GM12892 (cell line): ENCODE measurements around the gene GP9.

Experiments used
- DNase-seq: peaks from one replicate; pipeline ENCODE4 v3.0.0; 2011; ENCODE audit not compliant: insufficient read length
- FAIRE-seq: peaks from 2 replicates; lab custom pipeline; 2011; peaks lifted over from hg19 to GRCh38; lab: Jason Lieb, UNC
- POLR2A ChIP-seq: IDR thresholded peaks from 2 replicates; pipeline ENCODE4 v1.6.1; 2011; ENCODE audit warnings: low read depth, low read length, control low read depth
- POLR2AphosphoS5 ChIP-seq: IDR thresholded peaks from 2 replicates; pipeline ENCODE4 v1.6.1; 2011; ENCODE audit warnings: low read depth, low read length, control low read depth
- TAF1 ChIP-seq: IDR thresholded peaks from 2 replicates; pipeline ENCODE4 v1.6.1; 2011; ENCODE audit warnings: low read depth, mild to moderate bottlenecking, control low read depth, low read length, borderline replicate concordance

Gene GP9

DNA sequence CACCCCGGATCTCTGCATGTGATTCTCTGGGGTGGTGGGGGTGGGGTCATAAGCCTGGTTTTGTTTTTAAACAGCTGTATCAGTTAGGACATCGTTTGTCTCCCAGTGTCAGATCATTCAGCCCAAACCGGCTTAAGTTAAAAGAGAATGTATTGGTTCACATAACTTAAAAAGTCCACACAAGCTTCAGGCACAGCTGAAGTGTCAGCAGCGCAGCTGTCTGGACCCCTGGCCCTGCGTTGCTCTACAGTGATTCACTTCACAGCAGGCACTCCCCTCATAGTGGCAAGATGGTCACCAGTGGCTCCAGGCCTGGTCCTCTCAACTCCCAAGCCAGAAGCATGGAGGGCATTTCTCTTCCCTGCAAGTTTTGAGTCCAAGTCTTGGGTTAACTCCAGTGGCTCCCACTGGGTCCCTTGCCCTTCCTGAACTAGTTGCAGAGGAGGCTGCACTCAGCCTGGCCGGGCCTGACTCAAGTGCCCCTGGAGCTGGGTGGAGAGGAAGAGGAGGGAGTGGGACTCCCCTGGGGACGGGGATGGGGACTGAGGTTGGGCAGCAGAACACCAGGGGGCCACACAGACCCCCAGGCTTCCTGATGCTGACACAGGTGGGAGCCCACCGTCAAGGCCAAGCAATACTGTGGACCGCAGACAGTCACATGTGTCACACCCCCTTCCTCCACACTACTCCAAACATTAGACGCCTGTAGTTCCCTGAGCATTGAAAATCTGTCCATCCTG lies 28.9 kb upstream of the GP9 start:
- no peak for TF ChIP-seq POLR2AphosphoS5
- no peak for TF ChIP-seq POLR2A
- TF ChIP-seq TAF1: no peak
- no peak for DNase-seq
- no peak for FAIRE-seq

DNA sequence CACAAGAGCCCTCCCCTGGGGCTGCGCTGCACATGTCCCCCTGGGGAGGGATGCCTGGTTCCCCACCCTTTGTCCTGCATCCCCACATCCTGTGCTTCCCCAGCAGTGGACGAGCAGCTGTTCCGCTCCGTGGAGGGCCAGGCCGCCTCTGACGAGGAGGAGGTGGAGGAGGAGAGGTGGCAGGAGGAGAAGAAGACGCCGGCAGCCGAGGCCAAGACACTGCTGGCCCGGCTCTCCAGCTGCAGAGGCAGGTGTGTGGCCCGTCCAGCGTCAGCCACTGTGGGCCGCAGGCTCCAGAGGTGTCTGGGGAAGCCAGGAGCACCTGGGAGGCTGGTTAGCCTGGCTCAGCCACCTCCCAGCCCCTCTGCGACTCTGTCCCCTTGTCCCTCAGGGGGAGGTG lies 27.9 kb upstream of the GP9 start:
- DNase-seq: no peak
- no peak for TF ChIP-seq TAF1
- TF ChIP-seq POLR2AphosphoS5: no peak
- TF ChIP-seq POLR2A: no peak
- no peak for FAIRE-seq

DNA sequence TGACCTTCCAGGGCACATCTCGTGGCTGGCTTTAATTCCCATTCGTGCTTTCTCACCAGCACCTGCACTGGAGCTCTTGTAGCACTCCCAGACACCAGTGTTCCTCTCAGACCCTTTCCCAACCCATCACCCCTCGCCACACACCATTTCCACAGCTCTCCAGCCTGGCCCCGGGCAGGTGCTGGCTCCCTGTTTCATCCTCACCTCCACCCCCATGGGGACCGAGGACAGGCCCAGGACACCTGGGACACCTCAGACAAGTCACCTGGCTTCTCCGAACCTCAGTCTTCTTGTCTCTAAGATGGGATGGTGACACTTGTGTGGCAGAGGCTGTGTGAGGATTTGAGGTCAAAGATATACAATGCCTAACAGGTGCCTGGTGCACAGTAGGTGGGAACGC lies 27.4 kb upstream of the GP9 start:
- TF ChIP-seq POLR2AphosphoS5: no peak
- no peak for TF ChIP-seq TAF1
- no peak for TF ChIP-seq POLR2A
- DNase-seq (no peak), FAIRE-seq (no peak)

DNA sequence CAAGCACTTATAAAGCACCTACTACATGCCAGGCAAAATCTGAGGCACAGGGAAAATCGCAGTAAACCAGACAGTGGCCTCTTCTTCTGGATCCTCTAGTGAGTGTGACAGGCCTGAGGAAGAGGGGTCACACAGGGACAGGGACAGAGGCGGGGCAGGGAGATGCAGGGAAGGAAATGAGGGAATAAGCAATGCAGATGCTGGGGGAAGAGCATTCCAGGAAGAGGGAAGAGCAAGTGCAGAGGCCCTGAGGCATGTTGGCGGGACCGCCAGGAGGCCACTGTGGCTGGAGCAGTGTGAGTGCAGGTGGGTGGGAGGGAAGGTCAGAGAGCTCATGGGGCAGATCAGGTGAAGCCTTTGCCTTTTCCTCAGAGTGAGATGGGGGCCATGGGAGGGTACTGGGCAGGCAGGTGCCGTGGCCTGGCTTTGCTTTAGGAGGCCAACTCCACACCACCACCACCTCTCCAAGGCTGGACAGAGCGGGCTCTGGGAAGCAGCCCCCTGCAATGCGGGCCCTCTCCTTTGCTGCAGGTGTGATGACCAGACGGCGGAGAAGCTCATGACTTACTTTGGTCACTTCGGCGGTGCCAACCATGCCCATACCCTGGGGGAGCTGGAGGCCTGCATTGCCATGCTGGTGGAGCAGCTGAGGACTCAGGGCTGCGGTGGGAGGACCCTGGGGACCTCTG lies 26.8 kb upstream of the GP9 start:
- no peak for DNase-seq
- no peak for FAIRE-seq
- TF ChIP-seq POLR2A (no peak), POLR2AphosphoS5 (no peak), TAF1 (no peak)

DNA sequence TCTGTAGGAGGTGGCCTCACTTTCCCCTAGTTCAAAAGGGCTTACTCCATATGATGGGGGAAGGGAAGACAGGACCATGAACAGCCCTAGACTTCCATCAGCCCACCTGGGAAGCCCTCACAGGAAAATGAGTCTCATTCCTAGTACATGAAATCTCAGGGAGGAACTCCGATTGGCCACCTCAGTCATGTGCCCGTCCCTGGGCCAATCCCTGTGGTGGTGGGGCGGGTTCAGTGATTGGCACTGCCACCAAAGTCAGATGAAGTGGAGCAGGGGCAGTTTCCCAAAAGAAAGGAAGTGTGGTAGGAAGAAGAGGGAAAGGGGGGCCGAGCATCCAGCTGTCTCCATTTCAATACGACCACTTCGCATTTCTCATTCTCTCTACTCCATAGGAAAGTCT lies 25.9 kb upstream of the GP9 start:
- no peak for TF ChIP-seq POLR2AphosphoS5
- no peak for TF ChIP-seq POLR2A
- no peak for TF ChIP-seq TAF1
- DNase-seq (no peak), FAIRE-seq (no peak)

- TF ChIP-seq POLR2A: no peak
- no peak for TF ChIP-seq TAF1
- no peak for TF ChIP-seq POLR2AphosphoS5
- DNase-seq: no peak
- FAIRE-seq: no peak
Measured at GRCh38 chr3:129035360-129036221, 25.0 kb upstream of the GP9 start.

DNA sequence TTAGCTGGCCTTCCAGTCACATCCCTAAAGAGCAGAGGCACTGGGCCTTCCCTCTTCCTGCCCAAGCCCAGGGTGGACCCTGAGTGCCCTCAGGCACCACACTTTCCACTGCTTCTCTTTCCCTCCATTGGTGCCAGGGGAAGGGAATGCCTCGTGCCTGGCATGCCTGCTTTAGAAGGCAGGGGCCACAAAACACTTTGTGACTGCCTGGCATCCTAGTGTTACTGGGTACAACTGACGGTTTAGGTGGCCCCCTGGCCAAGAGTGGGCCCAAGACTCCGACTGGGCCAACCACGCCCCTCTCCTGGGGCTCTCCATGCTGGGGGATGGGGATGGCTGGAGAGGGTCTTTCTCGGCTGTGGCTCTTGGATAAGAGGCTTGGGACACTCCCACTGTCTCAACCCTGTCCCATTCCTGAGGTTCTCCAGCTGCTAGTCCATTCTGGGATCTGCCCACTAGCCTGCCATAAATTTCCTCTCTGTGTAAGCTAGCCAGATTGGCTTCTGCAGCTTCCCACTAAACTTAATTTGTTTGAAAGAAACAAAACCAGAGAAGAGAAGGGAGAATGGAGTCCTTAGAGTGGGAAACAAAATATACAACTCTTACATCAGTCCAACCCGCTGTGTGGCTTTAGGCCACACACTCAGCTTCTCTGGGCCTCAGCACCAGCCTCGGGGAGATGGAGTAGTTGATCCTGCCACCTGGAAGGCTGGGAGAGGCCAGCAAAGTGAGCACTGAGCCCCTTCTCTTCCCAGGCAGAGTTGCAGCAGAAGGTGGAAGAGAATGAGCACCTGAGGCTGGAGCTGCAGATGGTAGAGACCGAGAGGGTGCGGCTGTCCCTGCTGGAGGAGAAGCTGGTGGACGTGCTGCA lies 24.1 kb upstream of the GP9 start:
- no peak for FAIRE-seq

GRCh38 chr3:129037093-129037419 lies 23.5 kb upstream of the GP9 start:
- TF ChIP-seq POLR2A: no peak
- TF ChIP-seq POLR2AphosphoS5: no peak
- no peak for TF ChIP-seq TAF1
- FAIRE-seq (no peak), DNase-seq (no peak)

More for the DNA sequence above, 24.1 kb upstream of the GP9 start:
- DNase-seq: no peak
- TF ChIP-seq POLR2A: no peak
- no peak for TF ChIP-seq POLR2AphosphoS5
- TF ChIP-seq TAF1: no peak

DNA sequence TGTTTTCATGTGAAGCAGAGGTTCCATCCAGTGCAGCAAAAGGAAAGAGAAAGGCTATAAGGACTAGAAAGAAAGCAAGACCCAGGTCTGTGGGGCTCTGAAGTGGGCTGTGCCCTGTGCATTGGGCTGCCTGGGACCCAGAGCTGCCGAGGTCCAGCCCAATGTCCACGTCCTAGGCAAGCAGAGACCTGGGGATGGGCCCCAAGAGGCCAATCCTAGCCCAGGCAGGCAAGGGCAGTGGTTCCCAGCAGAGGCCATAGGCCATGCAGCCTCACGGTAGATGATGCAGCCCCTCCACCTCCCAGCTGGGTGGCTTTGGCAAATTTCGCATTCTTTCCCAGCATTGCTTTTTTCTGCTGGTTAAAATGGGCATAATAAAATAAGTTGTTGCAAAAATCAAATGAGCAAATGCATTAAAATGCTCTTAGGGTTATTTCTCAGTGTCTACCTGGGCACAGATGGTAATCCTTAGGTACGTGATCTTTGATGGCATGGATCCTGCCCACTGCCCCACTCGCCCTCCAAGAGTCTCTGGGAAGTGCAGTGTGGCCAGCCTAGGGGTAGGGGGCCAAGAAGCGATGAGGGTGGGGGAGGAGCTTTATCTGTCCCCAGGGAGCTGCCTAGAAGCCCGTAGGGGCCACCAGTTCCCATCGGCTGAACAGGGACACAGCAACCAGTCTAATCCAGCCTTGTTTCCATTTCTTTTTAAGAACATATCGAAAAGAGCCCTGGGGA lies 22.3 kb upstream of the GP9 start:
- DNase-seq (no peak), FAIRE-seq (no peak)
- TF ChIP-seq POLR2A (no peak), TAF1 (no peak), POLR2AphosphoS5 (no peak)

DNA sequence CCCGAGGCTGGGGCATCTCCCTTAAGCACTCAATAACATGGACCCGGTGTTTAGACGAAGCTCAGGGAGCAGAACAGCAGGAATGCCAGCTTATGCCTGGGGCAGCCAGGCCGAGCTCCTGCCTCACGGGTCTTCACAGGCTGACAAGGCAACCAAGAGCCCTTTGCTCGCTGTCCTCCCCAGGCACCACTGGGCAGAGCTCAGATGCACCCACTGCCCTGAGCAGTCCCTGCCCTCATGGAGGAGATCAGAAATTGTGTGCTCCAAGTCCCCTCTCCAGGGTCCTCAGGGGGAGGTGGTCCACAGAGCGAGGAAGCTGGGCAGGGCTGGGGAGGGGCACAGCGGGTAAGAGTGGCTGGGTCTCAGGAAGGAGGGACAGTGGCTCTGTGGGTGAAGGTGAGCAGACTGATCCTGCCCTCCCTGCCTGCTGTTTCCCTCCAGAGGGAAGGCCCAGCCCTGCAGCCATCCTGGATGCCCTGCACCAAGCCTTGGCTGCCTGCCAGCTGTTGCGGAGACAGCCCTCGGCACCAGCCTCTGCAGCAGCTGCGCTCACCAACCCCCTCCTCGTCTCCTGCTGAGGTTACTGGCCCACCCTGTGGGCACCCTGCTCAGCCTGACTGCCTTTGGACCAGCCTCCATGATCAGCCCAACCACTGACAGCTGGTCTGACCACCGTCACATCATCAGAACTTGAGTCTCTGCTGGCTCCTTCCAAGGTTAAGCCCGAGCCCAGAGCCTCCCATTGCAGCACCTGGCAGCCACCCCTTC lies 21.1 kb upstream of the GP9 start:
- TF ChIP-seq TAF1: no peak
- no peak for TF ChIP-seq POLR2AphosphoS5
- no peak for TF ChIP-seq POLR2A
- no peak for DNase-seq
- FAIRE-seq: no peak

DNA sequence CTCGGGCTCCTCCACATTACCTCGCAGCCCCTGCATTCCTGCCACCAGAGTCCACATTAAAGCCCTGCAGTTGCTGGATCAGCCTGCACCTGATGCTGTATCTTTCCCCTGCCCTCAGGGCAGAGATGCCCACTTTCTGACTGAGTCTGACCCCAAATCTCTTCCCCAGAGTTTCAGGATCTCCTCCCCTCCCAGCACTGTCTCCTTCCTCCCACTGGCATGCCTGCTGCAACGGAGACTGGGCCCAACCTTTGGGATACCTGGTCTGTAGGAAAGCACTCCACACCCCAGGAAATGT lies 20.6 kb upstream of the GP9 start:
- DNase-seq (no peak), FAIRE-seq (no peak)
- no peak for TF ChIP-seq POLR2AphosphoS5
- no peak for TF ChIP-seq TAF1
- TF ChIP-seq POLR2A: no peak
